Activated CD8-positive, alpha-beta T cell treated with anti-CD3 and anti-CD28 coated beads for 36 hours (primary cell): ENCODE results near the gene TMEM52. TPM values are rescaled to one million over a fixed set of nuclear protein-coding genes. Genes with fewer than 3 reads are reported as not detected.
"Not testable (repeated sequence)": the region's sequence is repeated elsewhere in the genome, so short reads cannot be mapped to it uniquely, and the experiment has no call there.

Source experiments
- ATAC-seq: fragments of 200-7000 bp; cut with Tn5 transposase; one replicate; pipeline ENCODE4 v1.10.0; 2021; ENCODE audit warnings: mild to moderate bottlenecking, moderate library complexity
- CTCF ChIA-PET: fragments of 350-600 bp; sonication (Branson Sonifier 250); formaldehyde crosslinking; loops from one replicate; lab custom pipeline; 2021; ENCODE audit warnings: antibody characterized with exemption; lab: Charles Lee
- POLR2A ChIA-PET: fragments of 350-600 bp; sonication (Branson Sonifier 250); formaldehyde crosslinking; loops from one replicate; lab custom pipeline; 2021; ENCODE audit warnings: antibody characterized with exemption; lab: Charles Lee
- DNase-seq: peaks from one replicate; pipeline ENCODE4 v3.0.0-alpha.2; 2020
- H3K27ac Mint-ChIP-seq: one replicate; pipeline ENCODE4 v1.8.0; 2021; ENCODE audit warnings: mild to moderate bottlenecking, mixed read lengths
- H3K27me3 Mint-ChIP-seq: one replicate; pipeline ENCODE4 v1.8.0; 2021; ENCODE audit warnings: mixed read lengths
- H3K36me3 Mint-ChIP-seq: one replicate; pipeline ENCODE4 v1.8.0; 2021; ENCODE audit warnings: low read depth, mixed read lengths
- H3K4me1 Mint-ChIP-seq: one replicate; pipeline ENCODE4 v1.8.0; 2021; ENCODE audit warnings: low read depth, mixed read lengths
- H3K4me3 Mint-ChIP-seq: one replicate; pipeline ENCODE4 v1.8.0; 2021; ENCODE audit warnings: mild to moderate bottlenecking, moderate library complexity, mixed read lengths
- H3K9me3 Mint-ChIP-seq: one replicate; pipeline ENCODE4 v1.8.0; 2021; ENCODE audit warnings: mixed read lengths
- CTCF ChIP-seq: fragments of 200-600 bp; IDR thresholded peaks from one replicate; pipeline ENCODE4 v1.8.0; 2022; ENCODE audit warnings: antibody characterized with exemption, mild to moderate bottlenecking
- intact Hi-C: fragments of 100-400 bp; cut with micrococcal nuclease; formaldehyde crosslinking; loops from one replicate; pipeline ENCODE4 v1.10.0; 2022
- total RNA-seq, 2 experiments: library from RNA; stranded (reverse); gene quantifications; one replicate each; pipeline ENCODE4 v1.2.3, GENCODE V29; 2021

Gene TMEM52
- total RNA-seq, 2 experiments from 2014 or later: 2.1 to 2.2 TPM

DNA sequence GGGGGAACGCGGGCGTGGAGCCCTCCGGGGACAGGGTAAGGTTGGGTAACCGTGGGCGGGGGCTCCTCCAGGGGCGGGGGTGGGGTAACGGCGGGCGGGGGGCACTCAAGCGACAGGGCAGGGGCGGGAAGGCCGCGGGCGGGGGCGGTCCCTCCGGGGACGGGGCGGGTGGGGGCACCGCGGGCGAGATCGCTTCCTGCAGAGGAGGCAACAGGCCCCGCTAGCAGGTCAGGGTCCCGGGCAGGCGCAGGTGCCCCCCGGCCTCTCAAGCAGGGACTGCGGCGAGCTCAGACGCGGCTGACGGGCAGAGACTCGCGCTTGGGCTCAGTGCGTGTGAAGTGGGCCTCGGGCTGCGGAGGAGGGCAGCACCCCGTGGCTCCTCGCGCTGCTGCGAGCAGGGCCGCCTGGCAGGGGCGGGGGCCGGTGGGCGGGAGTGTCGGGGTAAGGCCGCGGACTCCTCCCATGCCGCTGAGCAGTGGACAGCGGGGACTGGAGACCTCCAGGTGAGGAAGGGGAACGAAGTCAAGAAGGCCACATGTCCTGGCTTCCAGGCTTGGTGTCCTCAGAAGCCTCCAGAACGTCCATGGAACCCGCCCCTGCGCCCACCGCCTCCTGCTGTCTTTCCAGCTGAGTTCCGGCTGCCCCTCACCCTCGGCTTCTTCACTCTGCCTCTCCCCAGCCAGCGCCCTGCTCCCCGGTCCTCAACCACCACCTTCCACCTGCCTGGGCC is 27.6 kb downstream of the TMEM52 start:
- intact Hi-C loops: loop anchor here (10.0 kb wide), 1 partner anchor 107 kb away; no protein-coding TSS in a partner anchor
- Mint-ChIP-seq H3K27me3 (peaks cover 2% of the 10 kb centered on the region), H3K4me3 (peak overlapping the region; percentile 81), H3K36me3 (peaks cover 20% of the 10 kb centered on the region), H3K4me1 (peaks cover 51% of the 10 kb centered on the region), H3K27ac (peak overlapping the region; percentile 90), H3K9me3 (no peaks in the 10 kb centered on the region)
- ChIA-PET CTCF (interaction anchor here (9.6 kb wide), 1 partner anchor 16 kb away, joined by 80 read pairs; no protein-coding TSS in a partner anchor), POLR2A (interaction anchor here (0.9 to 1.7 kb wide), 9 partner anchors 10 to 318 kb away, joined by 3 to 9 read pairs (median 4); no protein-coding TSS in a partner anchor)
- ATAC-seq (peak; percentile 64), DNase-seq (peak; percentile 77)
- no peak for TF ChIP-seq CTCF

DNA sequence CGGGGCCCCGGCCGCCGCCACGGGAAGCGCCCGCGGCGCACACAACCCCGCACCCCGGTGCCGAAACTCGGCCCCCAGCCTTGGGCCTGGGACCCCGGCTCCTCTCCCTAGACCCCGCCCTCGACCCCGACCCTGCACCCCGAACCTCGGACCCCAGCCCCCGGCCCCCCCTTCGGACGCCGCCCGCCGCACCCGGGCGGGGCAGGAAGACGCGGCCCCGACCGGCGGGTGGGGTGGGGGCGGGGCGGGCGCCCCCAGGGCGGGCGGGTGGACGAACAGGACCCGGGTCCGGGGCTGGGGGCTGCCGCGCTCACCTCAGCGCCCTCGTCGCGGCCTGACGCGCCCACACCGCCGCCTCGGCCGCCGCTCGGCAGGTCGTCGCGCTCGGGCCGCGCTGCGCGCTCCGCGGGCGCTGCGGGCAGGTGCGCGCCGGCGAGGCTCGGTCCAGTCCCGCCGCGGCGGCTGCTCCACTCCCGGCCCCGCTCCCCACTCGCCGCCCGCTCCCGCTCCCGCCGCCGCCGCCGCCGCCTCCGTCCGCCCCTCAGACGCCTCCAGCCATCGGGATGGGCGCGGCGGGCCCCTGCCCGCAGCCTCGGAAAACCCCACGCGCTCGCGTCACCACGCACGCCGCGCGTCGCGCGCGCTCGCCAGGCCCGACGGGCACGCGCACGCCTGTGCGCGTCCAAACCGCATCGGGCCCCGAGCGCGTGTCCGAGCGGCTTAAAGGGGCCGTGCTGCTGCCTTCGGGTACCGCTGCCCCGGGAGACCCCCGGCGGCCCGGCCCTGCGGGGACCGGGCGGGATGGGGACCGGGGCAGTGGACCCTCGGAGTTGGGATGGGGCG is 28.4 kb downstream of the TMEM52 start, which contains the start of gene GNB1:
Gene GNB1, minus strand, starts transcription at position 582 of the 843 bp plus-strand sequence. CDS start 65,634 bp downstream, outside the sequence.
- Mint-ChIP-seq H3K36me3 (peaks cover 24% of the 10 kb centered on the region), H3K4me1 (peaks cover 52% of the 10 kb centered on the region), H3K9me3 (no peaks in the 10 kb centered on the region), H3K4me3 (peak within 1 kb of the TSS; percentile 85), H3K27ac (peak within 1 kb of the TSS; percentile 90), H3K27me3 (peaks cover under 1% of the 10 kb centered on the region)
- no peak for TF ChIP-seq CTCF
- CTCF ChIA-PET: interaction anchor here (9.6 kb wide), 1 partner anchor 17 kb away, joined by 80 read pairs; no protein-coding TSS in a partner anchor
- POLR2A ChIA-PET: interaction anchor here (1.0 to 1.7 kb wide), 2 partner anchors 14 to 18 kb away, joined by 3 to 9 read pairs; no protein-coding TSS in a partner anchor
- DNase-seq (peak; percentile 84), ATAC-seq (peak; percentile 51)
- intact Hi-C loops: loop anchor here (10.0 kb wide), 1 partner anchor 106 kb away; no protein-coding TSS in a partner anchor

DNA sequence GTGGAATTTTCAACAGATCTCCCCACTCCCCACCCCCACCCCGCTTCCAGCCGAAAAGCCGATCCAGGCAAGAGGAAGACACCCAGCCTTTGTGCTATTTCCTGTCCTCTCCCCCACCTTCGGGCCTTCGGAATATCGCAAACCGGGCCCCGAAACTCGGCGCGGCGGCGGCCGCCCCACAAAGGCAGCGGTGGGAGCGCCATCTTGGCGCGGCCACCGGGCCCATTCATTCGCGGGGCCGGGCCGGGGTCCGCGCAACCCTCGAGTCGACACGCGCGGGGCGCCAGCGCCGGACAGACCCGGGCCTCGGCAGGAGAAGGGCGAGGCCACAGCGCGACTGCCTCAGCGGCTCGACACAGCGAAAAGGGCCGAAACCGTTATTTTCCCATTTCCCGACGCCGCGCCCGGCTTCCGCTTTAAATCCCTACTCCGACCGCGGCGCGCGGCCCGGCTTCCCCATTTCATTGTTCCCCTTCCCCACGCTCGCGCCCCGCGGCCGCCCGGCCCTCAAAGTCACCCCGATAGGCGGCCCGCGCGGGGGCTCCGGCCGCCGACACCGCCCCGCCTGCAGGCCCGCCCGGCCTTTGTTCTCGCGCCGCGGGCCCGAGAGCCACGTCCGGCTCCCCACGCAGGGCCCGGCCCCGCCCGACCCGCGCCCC is 29.1 kb downstream of the TMEM52 start:
- Mint-ChIP-seq H3K27ac (peak overlapping the region; percentile 84), H3K27me3 (no peaks in the 10 kb centered on the region), H3K36me3 (peaks cover 24% of the 10 kb centered on the region), H3K4me1 (peaks cover 45% of the 10 kb centered on the region), H3K9me3 (no peaks in the 10 kb centered on the region), H3K4me3 (peak overlapping the region; percentile 85)
- peak; percentile 50 for DNase-seq
- intact Hi-C loops: loop anchor here (10.0 kb wide), 1 partner anchor 105 kb away; no protein-coding TSS in a partner anchor
- ChIA-PET POLR2A (interaction anchor here (0.8 to 1.4 kb wide), 5 partner anchors 10 to 63 kb away, joined by 3 to 4 read pairs (median 3); no protein-coding TSS in a partner anchor), CTCF (interaction anchor here (1.2 to 1.6 kb wide), 2 partner anchors 16 to 18 kb away, joined by 3 read pairs; no protein-coding TSS in a partner anchor)
- ATAC-seq: peak; percentile 15
- TF ChIP-seq CTCF: no peak

GRCh38 chr1:1889090-1889750 is 29.9 kb downstream of the TMEM52 start:
- no peaks in the 10 kb centered on the region for H3K9me3 Mint-ChIP-seq
- H3K36me3 Mint-ChIP-seq: peaks cover 27% of the 10 kb centered on the region
- H3K4me3 Mint-ChIP-seq: peak overlapping the region; percentile 85
- peaks cover 41% of the 10 kb centered on the region for H3K4me1 Mint-ChIP-seq
- H3K27ac Mint-ChIP-seq: peak overlapping the region; percentile 84
- ChIA-PET POLR2A (interaction anchor here (0.7 to 1.6 kb wide), 8 partner anchors 10 to 106 kb away, joined by 3 to 6 read pairs (median 3); no protein-coding TSS in a partner anchor), CTCF (interaction anchor here (1.2 to 2.2 kb wide), 3 partner anchors 11 to 19 kb away, joined by 3 to 10 read pairs (median 3); no protein-coding TSS in a partner anchor)
- intact Hi-C loops: no loop called here
- no peak for TF ChIP-seq CTCF
- DNase-seq: no peak
- ATAC-seq: no peak
- no peaks in the 10 kb centered on the region for H3K27me3 Mint-ChIP-seq

DNA sequence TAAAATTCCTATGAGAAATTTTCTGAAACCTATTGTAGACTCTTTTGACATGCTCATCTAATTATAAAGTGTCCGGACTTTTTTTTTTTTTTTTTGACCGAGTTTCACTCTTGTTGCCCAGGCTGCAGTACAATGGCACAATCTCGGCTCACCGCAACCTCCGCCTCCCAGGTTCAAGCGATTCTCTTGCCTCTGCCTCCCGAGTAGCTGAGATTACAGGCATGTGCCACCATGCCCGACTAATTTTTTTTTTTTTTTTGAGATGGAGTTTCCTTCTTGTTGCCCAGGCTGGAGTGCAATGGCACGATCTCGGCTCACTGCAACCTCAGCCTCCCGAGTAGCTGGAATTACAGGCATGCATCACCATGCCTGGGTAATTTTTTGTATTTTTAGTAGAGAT is 35.2 kb downstream of the TMEM52 start:
- CTCF ChIA-PET: interaction anchor here (1.9 kb wide), 1 partner anchor 24 kb away, joined by 4 read pairs; no protein-coding TSS in a partner anchor
- H3K9me3 Mint-ChIP-seq: not testable (repeated sequence)

More for the DNA sequence above, 35.2 kb downstream of the TMEM52 start:
- POLR2A ChIA-PET: interaction anchor here (0.7 to 0.9 kb wide), 3 partner anchors 10 to 59 kb away, joined by 3 to 5 read pairs (median 3); no protein-coding TSS in a partner anchor
- intact Hi-C loops, DNase-seq, H3K27me3 Mint-ChIP-seq, H3K4me3 Mint-ChIP-seq, ATAC-seq: not testable (repeated sequence)
- Mint-ChIP-seq H3K27ac (peak overlapping the region; percentile 42), H3K36me3 (peaks cover 31% of the 10 kb centered on the region), H3K4me1 (peaks cover 66% of the 10 kb centered on the region)
